G401 (cell line): ENCODE measurements around the gene CASKIN2. TPM values are rescaled to one million over a fixed set of nuclear protein-coding genes. Genes with fewer than 3 reads are reported as not detected.

Source experiments
- DNase-seq: peaks from one replicate; pipeline ENCODE4 v3.0.0-alpha.2; 2015; ENCODE audit warnings: low spot score
- in situ Hi-C: cut with HindIII; loops from 2 replicates; pipeline ENCODE4 v1.10.0; 2016; ENCODE audit warnings: low sequenced_read_pairs, mixed read lengths
- total RNA-seq: library from RNA; depleted of rRNA; stranded (reverse); fragments of >200 nt; shearing (Covaris generic); gene quantifications from 2 replicates; pipeline ENCODE4 v1.2.3, GENCODE V29; 2014; rRNA removed

Gene CASKIN2
- total RNA-seq, 1 experiment from 2014 or later, result 11.8 TPM

GRCh38 chr17:75454193-75454592 lies 61.1 kb downstream of the CASKIN2 start:
- in situ Hi-C loops, result no loop called here
- no peak for DNase-seq

- in situ Hi-C loops, result no loop called here
- DNase-seq, result no peak
These were observed 65.1 kb downstream of the CASKIN2 start for GRCh38 chr17:75450270-75450669.

Other genes with a start within 250 kb of the CASKIN2 start
- 12.1 and 15.1 TPM in 2 replicates for gene MIF4GD, start 244.3 kb downstream of the CASKIN2 start, total RNA-seq
- gene SLC25A19, start 226.1 kb downstream of the CASKIN2 start, total RNA-seq, result 14.7 and 15.6 TPM in 2 replicates
- 176 and 195 TPM in 2 replicates for gene GRB2, start 109.9 kb downstream of the CASKIN2 start, total RNA-seq
- 50.3 and 53.2 TPM in 2 replicates for gene TMEM94, start 58.9 kb downstream of the CASKIN2 start, total RNA-seq
- 47.2 and 56.3 TPM in 2 replicates for gene TSEN54, start 991 bp upstream of the CASKIN2 start, total RNA-seq
- 28.9 and 37.8 TPM in 2 replicates for gene LLGL2, start 10.2 kb upstream of the CASKIN2 start, total RNA-seq
- 0.18 and 3.9 TPM in 2 replicates for gene MYO15B, start 72.3 kb upstream of the CASKIN2 start, total RNA-seq
- gene SMIM5, start 117.9 kb upstream of the CASKIN2 start, total RNA-seq, result not detected in 2 replicates
- gene RECQL5, start 151.6 kb upstream of the CASKIN2 start, total RNA-seq, result 16.7 and 40.0 TPM in 2 replicates
- 94.1 and 162 TPM in 2 replicates for gene SAP30BP, start 151.8 kb upstream of the CASKIN2 start, total RNA-seq
- gene ITGB4, start 205.9 kb upstream of the CASKIN2 start, total RNA-seq, result 0.06 TPM in 1 of 2 replicates, not detected in the other
- 68.3 and 87.8 TPM in 2 replicates for gene GALK1, start 249.7 kb upstream of the CASKIN2 start, total RNA-seq